22Rv1 (cell line): ENCODE data around the gene COL4A2.

ENCODE experiments used
- CTCF ChIP-seq: fragments of 450-650 bp; IDR thresholded peaks from 2 replicates; pipeline ENCODE4 v1.5.1; 2017; ENCODE audit warnings: mild to moderate bottlenecking
- ZFX ChIP-seq: fragments of 450-650 bp; IDR thresholded peaks from 2 replicates; pipeline ENCODE4 v1.6.1; 2017; ENCODE audit warnings: antibody characterized with exemption, borderline replicate concordance

GRCh38 chr13:110263404-110263803, 43.7 kb upstream of the COL4A2 start:
- TF ChIP-seq CTCF = no peak
- no peak for TF ChIP-seq ZFX
